Measurements from ENCODE around the gene TNFAIP2.

TNFAIP2 gene

GRCh38 chr14:103186241-103186822 lies 63.1 kb downstream of the TNFAIP2 start:
- Histone ChIP-seq H2AFZ (ENCODE audit: low read depth) (no peak overlapping the region), H3K4me3 (IDR thresholded peaks at IDR 0.05; ENCODE audit: insufficient read depth, low read depth, low read length) (no peak overlapping the region)

More at GRCh38 chr14:103186241-103186822, 63.1 kb downstream of the TNFAIP2 start:
- H3K9ac ChIP-seq: no peak overlapping the region
- TF ChIP-seq, protein P1, sequence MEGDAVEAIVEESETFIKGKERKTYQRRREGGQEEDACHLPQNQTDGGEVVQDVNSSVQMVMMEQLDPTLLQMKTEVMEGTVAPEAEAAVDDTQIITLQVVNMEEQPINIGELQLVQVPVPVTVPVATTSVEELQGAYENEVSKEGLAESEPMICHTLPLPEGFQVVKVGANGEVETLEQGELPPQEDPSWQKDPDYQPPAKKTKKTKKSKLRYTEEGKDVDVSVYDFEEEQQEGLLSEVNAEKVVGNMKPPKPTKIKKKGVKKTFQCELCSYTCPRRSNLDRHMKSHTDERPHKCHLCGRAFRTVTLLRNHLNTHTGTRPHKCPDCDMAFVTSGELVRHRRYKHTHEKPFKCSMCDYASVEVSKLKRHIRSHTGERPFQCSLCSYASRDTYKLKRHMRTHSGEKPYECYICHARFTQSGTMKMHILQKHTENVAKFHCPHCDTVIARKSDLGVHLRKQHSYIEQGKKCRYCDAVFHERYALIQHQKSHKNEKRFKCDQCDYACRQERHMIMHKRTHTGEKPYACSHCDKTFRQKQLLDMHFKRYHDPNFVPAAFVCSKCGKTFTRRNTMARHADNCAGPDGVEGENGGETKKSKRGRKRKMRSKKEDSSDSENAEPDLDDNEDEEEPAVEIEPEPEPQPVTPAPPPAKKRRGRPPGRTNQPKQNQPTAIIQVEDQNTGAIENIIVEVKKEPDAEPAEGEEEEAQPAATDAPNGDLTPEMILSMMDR (conservative IDR thresholded peaks at IDR 0.05; ENCODE audit: low read depth, low read length): no peak
- H3K27me3 ChIP-seq (ENCODE audit: insufficient read depth, low read depth): no peaks in the 10 kb centered on the region
- H4K20me1 ChIP-seq (ENCODE audit: insufficient read depth): no peaks in the 10 kb centered on the region
- H3K27ac ChIP-seq: no peak overlapping the region
- no peaks in the 10 kb centered on the region for H3K79me2 ChIP-seq (ENCODE audit: insufficient read depth, low read depth)
- peaks cover 5% of the 10 kb centered on the region for H3K4me1 ChIP-seq (ENCODE audit: low read depth, poor library complexity, severe bottlenecking)
- H3K36me3 ChIP-seq (ENCODE audit: insufficient read depth): no peaks in the 10 kb centered on the region
- no peak overlapping the region for H3K4me2 ChIP-seq

Measured in KMS-11 (cell line).